Measurements from ENCODE around the gene ACOX3. TPM values are rescaled to one million over a fixed set of nuclear protein-coding genes. Genes with fewer than 3 reads are reported as not detected.

Gene ACOX3
- total and polyA plus RNA-seq, 2 of the 8 experiments (the other 6 are each of a cell fraction or from before 2014, with no cell fraction given), result 2.5 to 9.9 TPM

DNA sequence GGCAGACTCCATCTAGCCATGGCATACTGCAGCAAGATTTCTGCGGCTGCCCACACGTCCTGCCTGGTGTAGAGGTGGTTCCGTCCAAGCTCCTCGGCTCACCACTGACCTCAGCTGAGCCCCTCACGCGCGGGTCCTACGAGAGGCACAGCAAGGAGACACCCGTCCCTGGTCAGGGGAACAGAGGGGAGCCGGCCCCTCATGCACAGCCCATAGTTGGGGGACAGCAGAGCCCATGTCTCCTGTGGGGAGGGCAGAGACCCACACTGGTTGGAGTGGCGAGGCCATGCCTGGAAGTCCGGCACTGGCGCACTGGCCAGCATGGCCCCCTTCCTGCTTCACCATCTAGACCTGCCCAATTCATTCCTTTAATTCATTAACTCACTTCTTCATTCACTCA lies 90.2 kb downstream of the ACOX3 start (continued):
- TF ChIP-seq CHD7 (IDR thresholded peaks at IDR 0.05; ENCODE audit: insufficient replicate concordance, low read length), result no peak
- no peak for TF ChIP-seq ZNF274 (IDR thresholded peaks at IDR 0.05; ENCODE audit: borderline replicate concordance, extremely low read depth, low read length)
